IPS DF 6.9 (cell line): ENCODE data around the gene GNB1.
"Not testable (repeated sequence)": the region's sequence is repeated elsewhere in the genome, so short reads cannot be mapped to it uniquely, and the experiment has no call there.

Source experiments
- DNase-seq: peaks from one replicate; pipeline ENCODE4 v3.0.0-alpha.2; 2013; ENCODE audit warnings: low read depth, low spot score
- H3K27ac ChIP-seq: one replicate; pipeline ENCODE4 v1.5.1; 2013; ENCODE audit warnings: low read length, control low read depth
- H3K27me3 ChIP-seq: 2 replicates; pipeline ENCODE4 v1.6.1; 2013; ENCODE audit warnings: mild to moderate bottlenecking, low read length; ENCODE audit not compliant: control insufficient read depth, insufficient read depth
- H3K36me3 ChIP-seq: 2 replicates; pipeline ENCODE4 v1.6.1; 2013; ENCODE audit warnings: low read length; ENCODE audit not compliant: control insufficient read depth, insufficient read depth
- H3K4me1 ChIP-seq: 2 replicates; pipeline ENCODE4 v1.6.1; 2013; ENCODE audit warnings: low read length; ENCODE audit not compliant: control insufficient read depth, insufficient read depth
- H3K4me3 ChIP-seq: 2 replicates; pipeline ENCODE4 v1.5.1; 2013; ENCODE audit warnings: mild to moderate bottlenecking, low read length
- H3K9me3 ChIP-seq: 2 replicates; pipeline ENCODE4 v1.6.1; 2013; ENCODE audit warnings: low read length, inconsistent platforms; ENCODE audit not compliant: control insufficient read depth, insufficient read depth
- WGBS: extraction: QIAGEN DNeasy Blood & Tissue Kit; methylation state at CpG from one replicate; pipeline ENCODE4 v1.1.7; 2013; ENCODE audit warnings: mixed read lengths, missing lambda C conversion rate; ENCODE audit not compliant: insufficient read length, insufficient coverage; 5-methylcytosine and 5-hydroxymethylcytosine counted together

The GNB1 gene

DNA sequence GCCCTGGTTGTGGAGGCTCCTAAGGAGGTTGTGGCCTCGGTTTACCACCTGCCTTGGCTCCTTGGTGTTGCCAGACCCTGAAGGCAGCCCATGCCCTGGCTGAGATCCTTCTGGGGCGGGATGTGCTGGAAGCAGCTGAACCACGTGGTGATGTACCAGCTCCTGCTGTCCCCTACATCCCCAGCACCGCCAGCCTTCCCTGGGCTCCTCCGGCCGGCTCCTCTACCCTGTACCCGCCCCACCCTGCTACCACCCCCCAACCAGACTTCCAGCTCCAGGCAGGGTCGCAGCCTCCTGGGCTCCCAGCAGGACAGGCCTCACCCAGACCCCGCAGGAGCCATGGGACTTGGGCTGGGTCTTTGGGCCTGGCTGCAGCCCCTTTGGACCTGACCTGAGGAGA lies 140.9 kb downstream of the GNB1 start:
- not testable (repeated sequence) for H3K27ac ChIP-seq, DNase-seq, H3K4me1 ChIP-seq, H3K9me3 ChIP-seq, H3K4me3 ChIP-seq, H3K27me3 ChIP-seq
- H3K36me3 ChIP-seq, result peaks cover 20% of the 10 kb centered on the region
- no CpG with 5 or more reads among the region's 9 CpGs for WGBS

DNA sequence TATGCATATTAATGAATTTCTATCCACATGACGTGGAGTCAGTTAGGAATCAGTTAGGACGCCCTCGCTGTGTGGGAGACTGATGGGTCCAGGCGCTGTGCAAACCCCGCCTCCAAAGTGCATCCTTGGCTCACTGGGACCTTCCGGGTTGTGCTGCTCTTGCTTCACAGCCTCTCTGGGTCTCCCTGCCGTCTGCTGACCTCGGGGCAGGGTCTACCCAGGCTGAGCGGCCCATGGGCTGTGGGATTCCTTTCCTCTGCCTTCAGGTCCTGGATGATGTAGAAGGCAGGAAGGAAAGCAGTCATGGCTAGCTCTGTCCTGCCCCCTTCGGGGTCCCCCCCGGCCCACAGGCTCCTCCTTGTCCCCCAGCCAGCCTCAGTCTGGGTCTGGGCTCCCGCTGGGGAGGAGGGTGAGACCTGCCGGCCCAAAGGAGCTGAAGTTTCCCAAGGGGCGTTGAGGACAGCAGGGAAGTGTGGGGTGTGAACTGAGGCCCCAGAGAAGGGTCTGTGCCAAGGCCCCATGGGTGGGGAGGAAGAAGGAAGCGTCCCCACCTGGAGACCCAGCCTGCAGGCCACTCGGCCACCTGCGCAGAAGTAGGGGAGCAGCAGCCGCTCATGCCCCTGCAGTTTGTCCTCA lies 142.1 kb downstream of the GNB1 start:
- Histone ChIP-seq H3K27me3 (no peaks in the 10 kb centered on the region), H3K9me3 (no peaks in the 10 kb centered on the region)
- no CpG with 5 or more reads among the region's 18 CpGs for WGBS

DNA sequence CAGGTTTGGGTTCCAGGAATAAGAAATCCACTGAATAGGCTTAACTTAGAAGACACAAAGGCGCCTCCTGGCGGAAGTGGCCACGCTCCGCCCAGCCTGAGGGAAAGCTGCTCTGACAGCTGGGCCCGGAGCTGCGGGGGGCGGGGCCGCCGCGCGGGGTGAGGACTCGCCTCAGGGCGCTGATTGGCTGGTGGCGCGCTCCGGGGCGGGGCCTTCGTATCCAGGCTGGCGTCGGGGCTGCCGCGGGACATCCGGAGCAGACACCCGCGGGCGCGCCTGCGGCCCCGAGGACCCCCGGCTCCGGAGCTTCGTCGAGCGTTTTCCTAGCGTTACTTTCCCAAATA lies 144.3 kb downstream of the GNB1 start:
- not testable (repeated sequence) for H3K4me1 ChIP-seq, H3K36me3 ChIP-seq, H3K9me3 ChIP-seq, DNase-seq, H3K27me3 ChIP-seq, H3K27ac ChIP-seq
- no CpG with 5 or more reads among the region's 35 CpGs for WGBS
- H3K4me3 ChIP-seq, result peak overlapping the region; percentile 22; the same call in 1 of the 2 replicates

More for the DNA sequence above, 142.1 kb downstream of the GNB1 start:
- H3K27ac ChIP-seq, result no peak overlapping the region
- DNase-seq, result no peak
- peaks cover 12% of the 10 kb centered on the region for H3K36me3 ChIP-seq
- H3K4me1 ChIP-seq, result no peaks in the 10 kb centered on the region
- H3K4me3 ChIP-seq, result no peak overlapping the region

DNA sequence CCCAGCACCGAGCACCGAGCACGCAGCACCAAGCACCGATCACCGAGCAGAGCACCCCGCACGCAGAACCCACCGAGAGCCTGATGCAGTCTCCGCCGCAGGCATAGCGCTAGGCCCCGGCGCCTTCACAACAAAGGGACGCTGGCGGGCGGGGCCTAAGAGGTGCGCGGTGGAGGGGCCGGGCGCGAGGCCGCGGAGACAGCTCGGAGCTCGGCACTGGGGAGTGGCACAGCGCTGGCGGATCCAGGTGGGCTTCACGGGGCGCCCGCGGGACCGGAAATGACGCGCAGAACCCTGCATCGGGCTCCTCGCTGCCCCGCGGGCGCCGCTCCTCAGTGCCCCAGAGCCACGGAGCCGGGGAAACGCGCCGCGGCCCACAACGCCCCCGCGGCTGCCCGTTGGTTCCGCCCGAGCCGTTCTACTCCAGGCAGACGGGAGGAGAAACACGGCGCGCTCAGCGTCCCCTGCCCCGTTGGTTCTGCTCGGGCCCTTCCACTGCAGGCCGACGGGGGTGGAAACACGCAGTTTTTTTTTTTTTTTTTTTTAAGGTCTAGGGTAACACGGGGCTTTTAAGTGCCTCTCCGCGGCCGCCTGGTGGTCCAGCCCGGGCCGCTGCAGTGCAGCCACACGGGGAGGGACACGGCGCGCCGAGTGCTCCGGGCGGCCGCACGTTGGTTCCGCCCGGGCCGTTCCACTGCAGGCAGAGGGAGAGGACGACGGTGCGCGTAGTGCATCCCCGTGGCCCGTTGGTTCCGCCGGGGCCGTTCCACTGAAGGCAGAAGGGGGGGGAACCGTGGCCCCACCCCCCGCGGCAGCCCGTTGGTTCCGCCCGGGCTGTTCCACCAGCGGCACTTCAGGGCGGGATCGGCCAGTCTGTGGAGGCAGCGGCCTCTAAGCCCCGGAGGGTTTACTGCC lies 145.0 kb downstream of the GNB1 start:
- no CpG with 5 or more reads among the region's 101 CpGs for WGBS
- not testable (repeated sequence) for H3K9me3 ChIP-seq, H3K4me1 ChIP-seq, H3K36me3 ChIP-seq, H3K27me3 ChIP-seq, H3K27ac ChIP-seq, DNase-seq
- peak overlapping the region; percentile 41; the same call in 1 of the 2 replicates for H3K4me3 ChIP-seq

DNA sequence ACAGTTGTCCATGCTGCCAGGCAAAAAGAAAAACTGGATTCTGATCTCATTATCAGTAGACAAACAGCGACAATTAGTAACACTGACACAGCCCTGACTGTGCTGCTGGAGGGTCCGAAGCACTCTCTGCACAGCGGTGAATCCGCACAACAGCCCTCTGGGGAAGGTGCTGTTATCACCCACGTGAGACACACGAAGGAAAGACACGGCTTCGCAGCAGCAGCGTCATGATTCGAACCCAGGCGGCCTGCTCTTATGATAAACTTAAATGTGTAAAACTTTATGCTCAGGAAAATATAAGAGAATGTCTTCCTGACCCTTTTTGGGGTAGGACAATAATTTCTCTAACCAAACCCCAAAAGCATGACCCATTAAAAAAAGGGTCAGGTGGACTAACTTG lies 148.4 kb downstream of the GNB1 start:
- not testable (repeated sequence) for H3K4me1 ChIP-seq, H3K27ac ChIP-seq, H3K4me3 ChIP-seq, H3K9me3 ChIP-seq, H3K36me3 ChIP-seq, H3K27me3 ChIP-seq, DNase-seq
- no CpG with 5 or more reads among the region's 11 CpGs for WGBS

DNA sequence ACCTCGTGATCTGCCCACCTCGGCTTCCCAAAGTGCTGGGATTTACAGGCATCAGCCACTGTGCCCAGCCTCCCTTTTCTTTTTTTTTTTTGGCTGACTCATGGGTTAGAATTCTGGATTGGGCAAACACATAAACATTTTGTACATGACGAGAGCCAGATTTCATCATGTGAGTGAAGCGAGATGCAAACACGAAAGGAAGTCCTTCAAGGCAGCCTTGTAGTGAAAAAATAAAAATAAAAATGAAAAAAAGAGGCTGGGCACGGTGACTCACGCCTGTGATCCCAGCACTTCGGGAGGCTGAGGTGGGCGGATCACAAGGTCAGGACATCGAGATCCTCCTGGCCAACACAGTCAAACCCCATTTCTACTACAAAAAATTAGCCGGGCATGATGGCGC lies 149.9 kb downstream of the GNB1 start:
- not testable (repeated sequence) for H3K4me3 ChIP-seq, H3K36me3 ChIP-seq, H3K9me3 ChIP-seq, H3K27ac ChIP-seq, DNase-seq, H3K27me3 ChIP-seq, H3K4me1 ChIP-seq
- WGBS, result no CpG with 5 or more reads among the region's 12 CpGs

DNA sequence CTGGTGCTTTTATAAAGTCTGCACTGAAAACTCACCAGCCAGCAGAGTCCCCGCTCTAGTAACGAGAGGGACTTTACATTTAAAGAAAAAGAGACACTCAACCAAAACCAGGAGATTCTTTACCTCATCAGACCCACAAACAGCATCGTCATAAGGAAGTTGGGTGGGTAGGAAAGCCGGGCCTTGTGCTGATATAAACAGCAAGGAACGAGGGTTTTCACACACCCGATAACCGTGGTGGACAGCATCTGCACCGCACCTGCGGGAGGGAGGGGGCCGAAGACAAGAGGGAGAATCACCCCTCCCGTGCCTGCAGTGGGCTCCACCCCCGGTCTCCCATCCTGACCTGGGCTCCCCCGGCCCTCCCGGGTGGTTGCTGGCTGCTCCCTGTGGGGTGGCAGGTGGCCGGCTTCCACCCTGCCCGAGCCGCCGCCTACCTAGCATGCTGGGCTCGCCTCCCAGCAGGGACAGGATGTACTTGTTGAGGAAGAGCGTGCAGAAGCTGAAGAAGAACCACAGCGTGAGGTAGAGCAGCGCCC lies 152.0 kb downstream of the GNB1 start:
- not testable (repeated sequence) for DNase-seq, H3K27ac ChIP-seq, H3K4me3 ChIP-seq, H3K36me3 ChIP-seq, H3K9me3 ChIP-seq, H3K4me1 ChIP-seq, H3K27me3 ChIP-seq
- WGBS, result no CpG with 5 or more reads among the region's 22 CpGs

DNA sequence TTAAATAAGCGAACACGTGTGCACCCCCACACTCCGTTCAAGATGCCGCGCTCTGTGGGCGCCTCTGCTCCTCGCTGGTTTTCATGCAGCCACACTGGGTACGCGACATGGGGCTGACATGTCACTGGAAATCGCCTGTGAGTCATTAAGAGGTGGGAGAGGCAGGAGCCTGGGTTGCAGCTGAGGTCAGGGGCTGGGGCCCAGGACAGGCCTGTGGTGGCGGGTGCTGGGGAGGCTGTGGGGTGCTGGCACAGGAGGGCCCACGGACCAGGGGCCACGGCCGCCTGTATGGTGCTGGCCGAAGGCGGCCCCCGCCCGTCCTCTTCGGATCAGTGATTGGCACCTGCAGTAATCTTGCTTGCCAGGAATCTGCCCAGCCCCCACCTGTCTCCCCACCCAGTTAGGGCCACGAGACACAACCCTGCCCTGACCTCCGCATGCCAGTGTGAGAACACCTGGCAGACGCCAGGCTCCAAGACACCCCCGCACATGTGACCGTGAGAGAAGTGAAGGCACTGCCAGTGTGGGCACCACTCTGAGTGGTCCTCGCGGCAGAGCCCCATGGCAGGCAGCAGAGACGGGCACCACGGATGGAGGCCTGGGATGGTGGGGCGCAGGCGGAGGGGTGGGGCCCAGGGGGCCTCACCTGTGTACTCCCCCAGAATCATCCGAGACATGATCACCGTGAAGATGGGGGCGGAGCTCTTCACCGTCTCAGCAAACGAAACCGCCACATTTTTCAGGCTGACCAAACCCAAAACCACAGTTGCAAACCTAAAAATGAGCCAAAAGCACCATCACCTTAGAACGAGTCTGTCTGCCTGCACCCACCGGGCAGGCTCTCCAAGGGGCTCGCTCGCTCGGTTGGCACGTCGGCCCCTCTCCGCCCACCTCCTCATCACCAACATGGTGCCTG lies 153.0 kb downstream of the GNB1 start:
- H3K4me1 ChIP-seq, DNase-seq, H3K9me3 ChIP-seq, H3K4me3 ChIP-seq, H3K27me3 ChIP-seq, H3K36me3 ChIP-seq, H3K27ac ChIP-seq: not testable (repeated sequence)
- no CpG with 5 or more reads among the region's 44 CpGs for WGBS
